HG03097 (cell line): Measurements from ENCODE around the gene PTPRE.
A peak's percentile ranks its signal among the peaks of the same experiment; 100 is the strongest.

ENCODE experiments used
- ATAC-seq: cut with Tn5 transposase; IDR thresholded peaks from one replicate; pipeline ENCODE4 v1.9.1; 2021; ENCODE audit not compliant: unreplicated experiment, low FRiP score

The PTPRE gene

DNA sequence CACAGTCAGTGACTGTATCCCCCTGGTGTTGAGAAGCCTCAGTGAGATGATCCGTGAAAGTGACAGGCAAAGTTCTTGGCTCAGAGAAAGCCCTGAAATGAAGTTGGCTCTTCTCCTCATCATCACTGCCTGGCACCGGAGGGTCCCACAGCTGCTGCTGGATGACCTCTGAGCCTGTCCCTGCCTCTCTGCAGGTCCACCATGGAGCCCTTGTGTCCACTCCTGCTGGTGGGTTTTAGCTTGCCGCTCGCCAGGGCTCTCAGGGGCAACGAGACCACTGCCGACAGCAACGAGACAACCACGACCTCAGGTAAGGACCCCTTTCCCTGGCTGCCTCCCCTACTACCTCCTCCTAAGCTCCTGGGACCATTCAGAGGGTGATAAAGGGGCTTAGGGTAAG is 133.8 kb downstream of the PTPRE start:
- ATAC-seq, result no peak

DNA sequence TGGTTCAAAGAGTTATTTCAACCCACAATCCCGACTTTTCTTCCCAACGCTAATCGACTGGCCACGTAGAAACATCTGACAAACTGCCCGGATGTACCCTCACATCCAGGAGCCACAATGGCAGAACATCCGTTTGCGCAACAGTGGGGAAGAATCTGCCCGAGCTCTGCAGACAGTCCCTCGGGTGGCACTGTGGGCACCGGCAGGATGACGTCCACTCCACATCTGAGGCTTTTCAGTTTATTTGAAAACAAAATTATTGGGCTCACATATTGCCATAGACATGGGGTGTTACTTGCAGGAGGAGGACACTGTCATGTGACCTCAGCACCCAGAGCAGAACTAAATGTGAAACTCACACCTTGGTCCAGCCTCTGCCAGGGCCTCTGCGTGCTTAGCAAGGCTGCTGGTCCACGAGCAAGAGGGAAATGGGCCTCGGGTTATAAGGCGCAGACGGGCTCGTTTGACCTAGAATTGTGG is 135.3 kb downstream of the PTPRE start:
- ATAC-seq, result no peak

DNA sequence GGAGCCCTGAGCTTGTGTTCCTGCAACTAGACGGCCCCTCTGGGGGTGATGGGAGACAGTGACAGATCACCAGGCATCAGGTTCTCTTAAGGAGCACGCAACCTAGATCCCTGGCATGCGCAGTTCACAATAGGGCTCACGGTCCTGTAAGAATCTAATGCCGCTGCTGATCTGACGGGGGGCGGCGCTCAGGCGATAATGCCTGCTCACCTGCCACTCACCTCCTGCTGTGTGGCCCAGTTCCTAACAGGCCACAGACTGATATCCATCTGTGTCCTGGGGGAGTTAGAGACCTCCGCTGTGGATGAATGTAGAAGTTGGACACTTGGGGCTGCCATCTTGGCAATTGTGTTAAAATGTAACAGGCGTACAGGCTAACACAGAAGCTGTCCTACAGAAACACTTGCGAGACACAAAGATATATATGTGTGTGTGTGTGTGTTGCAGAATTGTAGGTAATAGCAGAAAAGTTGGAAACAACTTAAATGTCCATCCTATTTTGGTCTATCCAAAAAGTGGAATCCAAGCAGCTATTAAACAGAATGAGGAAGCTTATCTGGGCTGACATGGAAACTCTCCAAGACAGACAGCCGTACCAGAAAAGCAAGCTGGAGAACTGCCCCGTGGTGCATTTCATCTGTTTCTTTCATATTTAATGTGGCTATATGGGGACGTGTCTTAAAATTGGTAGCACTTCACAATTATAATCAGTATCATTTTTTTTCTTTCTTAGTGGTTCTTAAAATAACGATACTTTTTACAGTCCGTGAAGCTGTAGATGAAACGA is 136.5 kb downstream of the PTPRE start:
- ATAC-seq, result no peak

DNA sequence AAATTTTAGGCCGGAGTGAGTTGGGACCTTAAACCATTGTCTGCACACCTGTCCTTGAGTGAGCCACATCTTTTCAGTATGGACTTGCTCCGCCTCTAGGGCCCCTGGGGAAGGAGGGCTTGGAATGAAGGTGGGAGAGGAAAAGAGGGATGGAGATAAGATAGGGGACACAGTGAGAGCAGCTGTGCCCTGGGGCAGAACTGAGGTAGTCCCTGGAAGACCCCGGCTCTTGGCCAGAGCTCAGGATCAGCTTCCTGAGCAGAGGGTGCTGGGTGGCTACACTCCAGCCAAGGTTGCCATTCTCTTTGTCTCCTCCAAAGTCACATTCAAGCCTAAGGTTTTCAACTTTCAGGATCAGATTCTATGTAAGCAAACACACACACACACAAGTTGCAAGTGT is 137.3 kb downstream of the PTPRE start:
- ATAC-seq, result no peak

- no peak for ATAC-seq
Observed at GRCh38 chr10:128044961-128045832, 138.3 kb downstream of the PTPRE start.

GRCh38 chr10:128045833-128046120 is 138.9 kb downstream of the PTPRE start:
- ATAC-seq, result no peak

- no peak for ATAC-seq
Observed at GRCh38 chr10:128046156-128046952, 139.5 kb downstream of the PTPRE start.

DNA sequence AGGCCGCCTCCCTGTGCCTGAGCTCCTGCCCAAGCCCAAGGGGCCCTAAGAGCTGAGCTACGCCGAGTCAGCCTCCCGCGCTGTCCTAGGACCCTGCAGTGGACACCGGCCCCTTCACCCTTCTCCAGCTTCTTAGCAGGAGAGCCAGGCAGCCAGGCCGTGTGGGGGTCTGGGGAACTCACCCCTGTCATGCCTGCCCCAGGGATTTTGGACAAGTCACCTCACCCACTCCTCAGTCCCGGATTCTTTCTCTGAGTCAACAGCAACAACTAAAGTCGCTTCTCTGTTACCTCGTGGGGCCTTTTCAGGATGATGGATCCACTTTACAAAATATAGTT is 140.0 kb downstream of the PTPRE start:
- ATAC-seq, result no peak

- ATAC-seq, result peak; percentile 99
Observed at GRCh38 chr10:128047351-128047750, 140.4 kb downstream of the PTPRE start.

GRCh38 chr10:128047991-128048818 is 141.3 kb downstream of the PTPRE start:
- ATAC-seq, result no peak

- ATAC-seq, result no peak
Observed at GRCh38 chr10:128048819-128049210, 141.9 kb downstream of the PTPRE start.

GRCh38 chr10:128049226-128050120 is 142.6 kb downstream of the PTPRE start:
- ATAC-seq, result no peak

DNA sequence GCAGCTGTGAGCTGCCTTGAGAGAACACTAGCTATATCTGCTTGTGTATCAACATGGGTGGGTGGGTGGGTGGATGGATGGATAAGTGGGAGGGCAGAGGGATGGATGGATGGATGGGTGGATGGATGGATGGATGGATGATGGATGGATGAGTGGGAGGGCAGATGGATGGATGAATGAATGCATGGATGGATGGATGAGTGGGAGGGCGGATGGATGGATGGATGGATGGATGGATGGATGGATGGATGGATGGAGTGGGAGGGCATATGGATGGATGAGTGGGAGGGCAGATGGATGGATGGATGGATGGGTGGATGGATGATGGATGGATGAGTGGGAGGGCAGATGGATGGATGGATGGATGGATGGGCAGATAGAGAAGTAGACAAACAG is 143.2 kb downstream of the PTPRE start:
- ATAC-seq, result no peak

DNA sequence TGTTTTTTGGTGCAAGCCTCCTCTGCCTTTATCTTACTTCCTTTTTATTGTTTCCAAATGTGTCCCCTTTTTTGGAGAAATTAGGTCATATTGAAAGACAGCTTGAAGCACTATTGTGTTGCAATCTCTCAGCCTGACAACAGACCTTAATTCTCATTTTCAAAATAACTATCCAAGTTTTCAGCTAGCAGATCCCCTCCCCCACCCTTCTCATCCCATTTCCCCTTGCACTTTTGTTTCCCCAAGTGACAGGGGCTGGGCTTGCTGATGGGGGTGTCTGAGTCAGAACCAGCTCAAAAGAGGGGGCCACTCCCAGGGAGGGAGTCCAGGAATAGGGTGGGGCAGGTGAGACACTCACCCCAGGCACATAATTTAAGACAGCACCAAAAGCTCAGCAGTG is 144.0 kb downstream of the PTPRE start:
- ATAC-seq, result no peak

DNA sequence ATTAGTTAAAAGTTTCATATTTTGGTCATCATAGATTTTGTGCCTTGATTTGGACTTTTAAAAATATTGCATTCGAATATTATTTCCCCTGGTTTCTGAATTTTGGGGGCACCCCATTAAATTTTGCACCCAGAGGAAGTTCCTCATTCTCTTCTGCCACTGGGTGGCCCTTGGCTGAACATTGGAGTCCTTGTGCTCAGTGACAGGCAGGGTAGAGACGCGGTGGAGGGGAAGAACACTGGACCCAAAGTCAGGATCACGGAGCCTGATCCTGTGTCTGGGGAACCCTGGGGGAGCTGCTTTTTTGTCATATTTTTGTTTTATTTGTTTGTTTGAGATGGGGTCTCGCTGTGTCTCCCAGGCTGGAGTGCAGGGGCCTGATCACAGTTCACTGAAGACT is 144.6 kb downstream of the PTPRE start:
- ATAC-seq, result no peak

DNA sequence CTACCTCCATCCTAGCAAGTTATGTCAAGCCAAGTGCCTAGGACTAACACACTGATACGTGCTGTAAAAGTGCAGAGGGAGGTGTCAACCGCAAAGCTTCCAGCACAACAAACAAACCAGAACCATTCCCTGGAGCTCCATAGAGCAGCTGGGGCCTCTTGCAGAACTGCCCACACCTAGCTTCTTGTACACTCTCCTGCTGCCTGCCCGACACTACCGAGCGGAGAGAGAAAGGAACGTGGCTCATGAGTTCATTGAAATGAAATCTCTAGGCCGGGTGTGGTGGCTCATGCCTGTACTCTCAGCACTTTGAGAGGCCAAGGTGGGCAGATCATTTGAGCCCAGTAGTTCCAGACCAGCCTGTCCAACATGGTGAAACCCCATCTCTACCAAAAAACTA is 145.8 kb downstream of the PTPRE start:
- ATAC-seq, result no peak

DNA sequence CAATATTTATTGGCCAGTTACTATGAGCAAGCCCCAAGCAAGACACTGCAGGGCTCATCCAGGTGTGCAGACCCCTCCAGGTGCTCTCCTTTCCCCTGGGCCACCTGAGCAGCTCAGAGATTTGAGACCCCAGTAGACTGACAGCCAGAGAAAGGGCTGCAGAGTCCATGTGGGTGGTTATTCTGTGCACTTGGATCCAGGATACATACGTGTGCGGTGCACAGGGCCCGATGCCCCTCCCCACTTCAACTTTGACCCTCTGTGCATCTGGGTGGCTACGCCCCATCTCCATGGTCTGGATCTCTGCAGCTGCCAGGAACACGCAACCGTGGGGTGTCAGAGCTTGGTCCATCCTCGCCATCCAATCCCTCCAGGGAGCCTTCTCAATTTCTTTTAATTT is 146.5 kb downstream of the PTPRE start:
- no peak for ATAC-seq

GRCh38 chr10:128054163-128054970 is 147.5 kb downstream of the PTPRE start:
- ATAC-seq, result no peak
